ENCODE measurements around the gene ING3.

Gene ING3

GRCh38 chr7:121026159-121026558 is 75.6 kb downstream of the ING3 start:
- DNase-seq (ENCODE audit: low read depth, low spot score), result no peak

- no peak for DNase-seq (ENCODE audit: low read depth, low spot score)
These were observed 76.1 kb downstream of the ING3 start for GRCh38 chr7:121026577-121027111.

All from astrocyte of the hippocampus (primary cell).